Measurements from ENCODE around the gene TUBA3E. TPM values are rescaled to one million over a fixed set of nuclear protein-coding genes. Genes with fewer than 3 reads are reported as not detected.
"Not testable (repeated sequence)": the region's sequence is repeated elsewhere in the genome, so short reads cannot be mapped to it uniquely, and the experiment has no call there.

TUBA3E gene
- total RNA-seq, 1 donor from 2014 or later = not detected

GRCh38 chr2:130165293-130166016 is 32.8 kb downstream of the TUBA3E start:
- H3K27ac Mint-ChIP-seq (ENCODE audit: unreplicated experiment) = no peak overlapping the region
- no peaks in the 10 kb centered on the region for H3K9me3 Mint-ChIP-seq
- DNase-seq (ENCODE audit: low read depth, low spot score) = no peak
- no peak overlapping the region for H3K4me3 Mint-ChIP-seq
- peaks cover 20% of the 10 kb centered on the region for H3K36me3 Mint-ChIP-seq (ENCODE audit: low read depth)
- no peaks in the 10 kb centered on the region for H3K27me3 Mint-ChIP-seq (ENCODE audit: low read depth)
- H3K4me1 Mint-ChIP-seq = no peaks in the 10 kb centered on the region
- TF ChIP-seq CTCF (conservative IDR thresholded peaks at IDR 0.05) = no peak

GRCh38 chr2:130162968-130163367 is 35.3 kb downstream of the TUBA3E start:
- no peaks in the 10 kb centered on the region for H3K4me1 Mint-ChIP-seq
- no peak overlapping the region for H3K4me3 Mint-ChIP-seq
- no peaks in the 10 kb centered on the region for H3K27me3 Mint-ChIP-seq (ENCODE audit: low read depth)
- no peak for DNase-seq (ENCODE audit: low read depth, low spot score)
- H3K36me3 Mint-ChIP-seq (ENCODE audit: low read depth) = peaks cover 17% of the 10 kb centered on the region
- no peak overlapping the region for H3K27ac Mint-ChIP-seq (ENCODE audit: unreplicated experiment)
- no peak for TF ChIP-seq CTCF (conservative IDR thresholded peaks at IDR 0.05)
- no peaks in the 10 kb centered on the region for H3K9me3 Mint-ChIP-seq

GRCh38 chr2:130162486-130162885 is 35.8 kb downstream of the TUBA3E start:
- H3K4me1 Mint-ChIP-seq; DNase-seq (ENCODE audit: low read depth, low spot score); H3K27me3 Mint-ChIP-seq (ENCODE audit: low read depth); H3K27ac Mint-ChIP-seq (ENCODE audit: unreplicated experiment); H3K9me3 Mint-ChIP-seq; H3K4me3 Mint-ChIP-seq: not testable (repeated sequence)
- H3K36me3 Mint-ChIP-seq (ENCODE audit: low read depth) = peaks cover 16% of the 10 kb centered on the region

GRCh38 chr2:130160838-130161705 is 37.2 kb downstream of the TUBA3E start:
- not testable (repeated sequence) for H3K9me3 Mint-ChIP-seq; DNase-seq (ENCODE audit: low read depth, low spot score); H3K27me3 Mint-ChIP-seq (ENCODE audit: low read depth); H3K4me3 Mint-ChIP-seq; H3K4me1 Mint-ChIP-seq; H3K36me3 Mint-ChIP-seq (ENCODE audit: low read depth); H3K27ac Mint-ChIP-seq (ENCODE audit: unreplicated experiment)

- H3K27me3 Mint-ChIP-seq (ENCODE audit: low read depth) = no peaks in the 10 kb centered on the region
- no peak overlapping the region for H3K4me3 Mint-ChIP-seq
- DNase-seq (ENCODE audit: low read depth, low spot score) = no peak
- no peak for TF ChIP-seq CTCF (conservative IDR thresholded peaks at IDR 0.05)
- peaks cover 5% of the 10 kb centered on the region for H3K36me3 Mint-ChIP-seq (ENCODE audit: low read depth)
- H3K9me3 Mint-ChIP-seq = no peaks in the 10 kb centered on the region
- H3K27ac Mint-ChIP-seq (ENCODE audit: unreplicated experiment) = no peak overlapping the region
- no peaks in the 10 kb centered on the region for H3K4me1 Mint-ChIP-seq
Measured at GRCh38 chr2:130160131-130160530, 38.1 kb downstream of the TUBA3E start.

GRCh38 chr2:130159376-130159775 is 38.9 kb downstream of the TUBA3E start:
- H3K4me3 Mint-ChIP-seq; H3K27ac Mint-ChIP-seq (ENCODE audit: unreplicated experiment); H3K27me3 Mint-ChIP-seq (ENCODE audit: low read depth); DNase-seq (ENCODE audit: low read depth, low spot score); H3K36me3 Mint-ChIP-seq (ENCODE audit: low read depth); H3K9me3 Mint-ChIP-seq; H3K4me1 Mint-ChIP-seq: not testable (repeated sequence)

- Mint-ChIP-seq H3K27me3 (ENCODE audit: low read depth) (no peaks in the 10 kb centered on the region), H3K4me1 (no peaks in the 10 kb centered on the region), H3K9me3 (no peaks in the 10 kb centered on the region), H3K36me3 (ENCODE audit: low read depth) (no peaks in the 10 kb centered on the region), H3K27ac (ENCODE audit: unreplicated experiment) (no peak overlapping the region), H3K4me3 (no peak overlapping the region)
- DNase-seq (ENCODE audit: low read depth, low spot score) = no peak
- TF ChIP-seq CTCF (conservative IDR thresholded peaks at IDR 0.05) = no peak
Measured at GRCh38 chr2:130158631-130159030, 39.6 kb downstream of the TUBA3E start.

- H3K4me3 Mint-ChIP-seq; DNase-seq (ENCODE audit: low read depth, low spot score); H3K36me3 Mint-ChIP-seq (ENCODE audit: low read depth); H3K9me3 Mint-ChIP-seq; H3K27me3 Mint-ChIP-seq (ENCODE audit: low read depth); H3K27ac Mint-ChIP-seq (ENCODE audit: unreplicated experiment); H3K4me1 Mint-ChIP-seq: not testable (repeated sequence)
Measured at GRCh38 chr2:130157825-130158514, 40.3 kb downstream of the TUBA3E start.

GRCh38 chr2:130157354-130157753 is 40.9 kb downstream of the TUBA3E start:
- not testable (repeated sequence) for H3K27ac Mint-ChIP-seq (ENCODE audit: unreplicated experiment); H3K27me3 Mint-ChIP-seq (ENCODE audit: low read depth); H3K4me3 Mint-ChIP-seq; H3K9me3 Mint-ChIP-seq; H3K4me1 Mint-ChIP-seq; H3K36me3 Mint-ChIP-seq (ENCODE audit: low read depth); DNase-seq (ENCODE audit: low read depth, low spot score)
